ENCODE measurements around the gene PTH1R. TPM values are rescaled to one million over a fixed set of nuclear protein-coding genes. Genes with fewer than 3 reads are reported as not detected.
A peak's percentile ranks its signal among the peaks of the same experiment; 100 is the strongest.

Gene PTH1R
- total and polyA plus RNA-seq, 12 donors, result 1.5 to 89.8 (median 4.2) TPM

DNA sequence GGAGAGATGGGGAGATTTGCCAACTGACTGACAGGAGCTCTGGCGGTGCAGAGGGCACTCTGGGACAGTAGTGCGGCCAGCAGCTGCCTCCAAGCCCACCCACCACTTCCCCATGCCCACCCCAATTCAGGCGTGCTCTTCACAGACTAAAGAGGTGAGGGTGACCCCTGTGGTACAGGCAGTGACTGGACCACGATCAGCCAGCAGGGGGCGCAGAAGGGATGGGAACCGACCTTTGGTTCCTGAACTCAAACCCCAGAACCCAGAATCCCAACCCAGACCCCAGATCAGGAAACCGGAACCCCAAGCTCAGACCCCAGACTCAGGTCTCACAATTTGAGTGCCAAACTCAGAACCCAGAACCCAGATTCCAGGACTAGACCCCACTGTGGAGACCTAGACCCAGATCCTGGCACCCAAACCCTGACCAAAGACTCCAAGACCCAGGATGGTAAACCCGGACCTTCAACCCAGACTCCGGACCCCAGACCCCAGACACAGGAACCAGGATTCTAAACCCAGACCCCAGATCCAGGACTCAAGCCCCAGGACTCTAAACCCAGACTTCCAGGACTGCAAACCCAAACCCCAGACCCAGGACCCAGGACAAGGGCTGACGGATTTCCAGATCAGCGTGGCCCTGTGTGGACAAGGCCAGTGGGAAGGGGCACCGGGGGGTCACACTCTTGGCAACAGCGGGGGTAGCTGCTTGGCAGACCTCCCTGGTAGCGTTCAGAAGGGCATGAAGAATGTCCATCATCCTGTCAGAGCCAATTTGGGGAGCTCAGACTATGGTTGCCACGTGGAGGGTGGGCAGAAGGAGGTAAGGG, 10.6 kb upstream of the PTH1R start:
- ATAC-seq, result peak; percentile 4 to 62 (median 32)
- DNase-seq, result peak; percentile 90 to 94
- peak; percentile 87 to 94 (median 91) for TF ChIP-seq CTCF (IDR thresholded peaks at IDR 0.05)
- Histone ChIP-seq H3K4me3 (peak overlapping the region in 1 of 10 donors; percentile 22), H3K27ac (peak overlapping the region; percentile 65 to 98 (median 90)), H3K36me3 (no peaks in the 10 kb centered on the region), H3K9me3 (no peaks in the 10 kb centered on the region), H3K4me1 (peaks cover 23 to 75% (median 48%) of the 10 kb centered on the region in 9 donors), H3K27me3 (no peaks in the 10 kb centered on the region)
- 17 to 21% methylated on average over 15 of the region's 15 CpGs for WGBS, 2 donors
- intact Hi-C loops (cut with DNase I), result loop anchor here in 9 of 10 donors (1.0 to 10.0 kb wide), 5 partner anchors 27 to 458 kb away; no protein-coding TSS in a partner anchor

DNA sequence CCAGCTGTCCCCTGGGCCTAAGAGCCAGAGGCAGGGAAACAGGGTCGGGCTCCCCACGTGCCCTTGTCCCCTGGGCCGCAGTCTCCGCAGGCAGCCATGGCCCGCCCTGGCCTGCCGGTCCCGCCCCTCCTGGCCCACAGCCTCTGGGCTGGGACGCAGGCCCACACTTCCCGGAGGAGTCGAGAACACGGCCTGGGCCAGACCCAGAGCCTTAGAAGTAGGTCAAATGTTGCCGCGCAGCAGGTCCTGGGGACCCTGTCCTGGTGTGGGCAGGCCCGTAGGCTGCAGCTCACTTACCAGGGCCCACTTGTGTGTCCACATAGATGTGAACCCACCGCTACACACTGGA, 10.0 kb upstream of the PTH1R start:
- H3K27ac ChIP-seq, result peak overlapping the region; percentile 65 to 98 (median 90)
- DNase-seq, result peak; percentile 88 to 92
- H3K9me3 ChIP-seq, result no peaks in the 10 kb centered on the region
- no peak for TF ChIP-seq CTCF (IDR thresholded peaks at IDR 0.05)
- WGBS, 2 donors, result 7 to 13% methylated on average over 15 of the region's 15 CpGs
- peak overlapping the region in 1 of 10 donors; percentile 22 for H3K4me3 ChIP-seq
- intact Hi-C loops (cut with DNase I), result loop anchor here in 9 of 10 donors (1.0 to 10.0 kb wide), 5 partner anchors 27 to 457 kb away; no protein-coding TSS in a partner anchor
- H3K27me3 ChIP-seq, result no peaks in the 10 kb centered on the region
- H3K4me1 ChIP-seq, result peaks cover 23 to 81% (median 48%) of the 10 kb centered on the region in 9 donors
- ATAC-seq, result peak; percentile 73 to 91 (median 83)
- no peaks in the 10 kb centered on the region for H3K36me3 ChIP-seq

GRCh38 chr3:46868287-46868686, 9.2 kb upstream of the PTH1R start:
- DNase-seq (no peak), ATAC-seq (peak in 3 of 8 donors; percentile 0 to 1 (median 0))
- Histone ChIP-seq H3K9me3 (no peaks in the 10 kb centered on the region), H3K4me3 (no peak overlapping the region), H3K4me1 (peaks cover 23 to 89% (median 51%) of the 10 kb centered on the region in 9 donors), H3K27me3 (no peaks in the 10 kb centered on the region), H3K36me3 (no peaks in the 10 kb centered on the region), H3K27ac (peak overlapping the region; percentile 65 to 98 (median 90))
- no peak for TF ChIP-seq CTCF (IDR thresholded peaks at IDR 0.05)
- 35 to 43% methylated on average over 8 of the region's 8 CpGs for WGBS, 2 donors
- intact Hi-C loops (cut with DNase I), result loop anchor here in 8 of 10 donors (5.0 to 10.0 kb wide), 2 partner anchors 39 to 457 kb away; no protein-coding TSS in a partner anchor

GRCh38 chr3:46868948-46869347, 8.6 kb upstream of the PTH1R start:
- peak overlapping the region in 7 of 10 donors; percentile 31 to 98 (median 89) for H3K27ac ChIP-seq
- no peaks in the 10 kb centered on the region for H3K36me3 ChIP-seq
- no peak for ATAC-seq
- H3K9me3 ChIP-seq, result no peaks in the 10 kb centered on the region
- intact Hi-C loops (cut with DNase I), result loop anchor here in 8 of 10 donors (5.0 to 10.0 kb wide), 2 partner anchors 38 to 456 kb away; no protein-coding TSS in a partner anchor
- 75 to 86% methylated on average over 7 of the region's 7 CpGs for WGBS, 2 donors
- H3K27me3 ChIP-seq, result no peaks in the 10 kb centered on the region
- no peak for DNase-seq
- TF ChIP-seq CTCF (IDR thresholded peaks at IDR 0.05), result no peak
- no peak overlapping the region for H3K4me3 ChIP-seq
- H3K4me1 ChIP-seq, result peaks cover 27 to 96% (median 57%) of the 10 kb centered on the region in 9 donors
